ENCODE measurements around the gene PFDN2. TPM values are rescaled to one million over a fixed set of nuclear protein-coding genes. Genes with fewer than 3 reads are reported as not detected.
"Not testable (repeated sequence)": the region's sequence is repeated elsewhere in the genome, so short reads cannot be mapped to it uniquely, and the experiment has no call there.

The PFDN2 gene
- polyA plus RNA-seq, 4 donors = 64.7 to 90.0 (median 71.0) TPM

DNA sequence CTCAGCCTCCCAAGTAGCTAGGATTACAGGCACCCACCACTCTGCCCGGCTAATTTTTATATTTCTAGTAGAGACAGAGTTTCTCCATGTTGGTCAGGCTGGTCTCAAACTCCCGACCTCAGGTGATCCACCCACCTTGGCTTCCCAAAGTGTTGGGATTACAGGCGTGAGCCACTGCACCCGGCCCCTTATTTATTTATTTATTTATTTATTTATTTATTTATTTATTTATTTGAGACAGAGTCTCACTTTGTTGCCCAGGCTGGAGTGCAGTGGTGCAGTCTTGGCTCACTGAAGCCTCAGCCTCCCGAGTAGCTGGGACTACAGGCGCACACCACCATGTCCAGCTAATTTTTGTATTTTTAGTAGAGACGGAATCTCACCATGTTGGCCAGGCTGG lies 52.2 kb downstream of the PFDN2 start:
- DNase-seq (ENCODE audit: low read depth in 4 of 4, low spot score in 3 of 4) = not testable (repeated sequence)

DNA sequence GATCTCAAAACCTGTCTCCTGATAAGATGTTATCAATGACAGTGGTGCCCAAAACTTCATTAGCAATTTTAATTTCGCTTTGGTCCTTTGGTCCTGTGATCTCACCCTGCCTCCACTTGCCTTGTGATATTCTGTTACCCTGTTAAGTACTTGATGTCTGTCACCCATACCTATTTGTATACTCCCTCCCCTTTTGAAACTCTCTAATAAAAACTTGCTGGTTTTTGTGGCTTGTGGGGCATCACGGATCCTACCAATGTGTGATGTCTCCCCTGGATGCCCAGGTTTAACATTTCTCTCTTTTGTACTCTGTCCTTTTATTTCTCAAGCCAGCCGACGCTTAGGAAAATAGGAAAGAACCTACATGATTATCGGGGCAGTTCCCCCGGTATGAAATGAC lies 53.9 kb downstream of the PFDN2 start:
- not testable (repeated sequence) for DNase-seq (ENCODE audit: low read depth in 4 of 4, low spot score in 3 of 4)

DNA sequence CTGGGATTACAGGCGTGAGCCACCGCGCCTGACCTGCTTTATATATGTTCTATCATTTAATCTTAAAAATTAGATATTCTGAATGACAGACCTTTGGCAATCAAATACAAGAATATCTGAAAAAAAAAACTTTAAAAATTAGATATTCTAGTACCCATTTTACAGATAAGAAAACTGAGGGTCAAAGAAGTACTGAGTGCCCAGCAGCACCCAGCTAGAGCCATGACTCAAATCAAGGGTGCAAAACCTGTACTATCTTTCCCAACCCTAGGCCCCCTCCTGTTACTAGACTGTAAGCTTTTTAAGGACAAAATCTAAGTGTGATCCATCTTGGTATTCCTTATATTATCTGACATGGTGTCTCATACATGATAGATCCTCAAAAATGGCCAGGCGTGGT lies 56.4 kb downstream of the PFDN2 start:
- no peak for DNase-seq (ENCODE audit: low read depth in 4 of 4, low spot score in 3 of 4)

DNA sequence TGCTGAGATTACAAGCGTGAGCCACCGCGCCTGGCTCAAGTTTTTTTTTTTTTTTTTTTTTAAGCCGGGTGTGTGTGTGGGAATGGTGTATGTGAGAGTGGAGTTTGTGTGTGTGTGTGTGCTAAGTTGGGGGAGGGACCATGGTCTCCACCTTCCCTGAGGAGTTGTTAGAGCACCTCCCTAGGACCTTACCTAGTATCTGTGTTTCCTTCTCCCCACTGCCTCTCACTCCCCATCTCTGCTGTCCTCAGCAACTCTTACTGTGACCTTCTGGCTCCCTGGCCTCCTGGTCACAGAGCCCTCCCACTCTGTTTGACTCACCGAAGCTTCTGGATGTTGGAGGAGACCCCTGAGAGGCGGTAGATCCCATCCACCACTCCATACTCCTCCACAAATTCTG lies 58.5 kb downstream of the PFDN2 start:
- no peak for DNase-seq (ENCODE audit: low read depth in 4 of 4, low spot score in 3 of 4)

DNA sequence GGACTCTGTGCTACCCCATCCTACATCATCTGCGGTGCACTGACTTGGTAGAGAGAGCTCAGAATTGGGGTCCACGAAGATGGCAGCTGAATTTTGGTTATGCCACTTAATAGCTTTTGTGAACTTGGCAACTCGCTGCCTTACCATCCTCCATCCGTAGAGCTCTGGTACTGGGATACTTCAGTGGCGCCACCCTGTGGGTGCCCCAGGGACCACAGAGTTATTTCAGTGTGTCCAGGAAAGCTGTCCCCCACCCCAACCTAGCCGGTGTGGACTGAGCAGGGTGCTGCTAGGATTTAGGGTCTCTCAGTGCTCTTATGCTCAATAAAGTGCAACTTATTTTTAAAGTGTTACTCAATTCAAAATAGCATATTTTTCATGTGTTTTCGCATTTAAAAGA lies 63.0 kb downstream of the PFDN2 start:
- DNase-seq (ENCODE audit: low read depth in 4 of 4, low spot score in 3 of 4) = no peak

DNA sequence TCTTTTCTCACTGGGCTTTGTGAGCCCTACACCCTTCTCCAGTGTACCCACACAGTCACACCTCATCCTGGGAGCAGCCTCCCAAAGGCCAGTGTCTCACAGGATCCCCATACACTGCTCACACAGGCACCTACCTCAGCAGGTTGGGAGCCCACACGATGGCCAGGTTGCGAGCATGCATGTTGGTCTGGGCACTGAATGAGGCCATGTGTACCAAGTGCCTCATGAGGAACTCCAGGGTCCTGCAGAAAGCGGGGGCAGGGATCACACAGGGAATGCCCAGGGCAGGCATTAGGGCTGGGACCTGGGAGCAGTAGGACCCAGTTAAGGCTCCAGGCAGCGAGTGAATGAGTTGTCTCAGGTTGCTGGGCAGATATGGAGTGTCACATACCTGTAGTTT lies 63.6 kb downstream of the PFDN2 start:
- DNase-seq (ENCODE audit: low read depth in 4 of 4, low spot score in 3 of 4) = no peak

DNA sequence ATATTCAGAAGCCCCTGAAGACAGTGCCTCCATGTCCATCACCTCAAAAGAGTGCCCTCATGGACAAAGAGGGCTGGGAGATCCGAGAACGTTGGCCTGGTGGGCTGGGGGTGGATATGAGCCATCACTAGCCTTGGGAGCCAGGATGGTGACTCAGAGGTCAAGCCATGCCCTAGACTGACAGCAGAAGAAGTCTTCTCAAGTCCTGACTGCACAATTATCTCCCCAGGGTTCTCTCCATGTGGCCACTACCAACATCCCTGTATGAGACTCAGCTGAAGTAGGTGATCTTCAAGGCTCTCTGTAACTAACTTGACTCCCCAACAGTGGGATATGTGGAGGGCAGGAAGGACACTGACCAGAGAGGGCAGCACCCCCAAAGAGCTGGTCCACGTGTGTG lies 64.9 kb downstream of the PFDN2 start:
- DNase-seq (ENCODE audit: low read depth in 4 of 4, low spot score in 3 of 4) = no peak

DNA sequence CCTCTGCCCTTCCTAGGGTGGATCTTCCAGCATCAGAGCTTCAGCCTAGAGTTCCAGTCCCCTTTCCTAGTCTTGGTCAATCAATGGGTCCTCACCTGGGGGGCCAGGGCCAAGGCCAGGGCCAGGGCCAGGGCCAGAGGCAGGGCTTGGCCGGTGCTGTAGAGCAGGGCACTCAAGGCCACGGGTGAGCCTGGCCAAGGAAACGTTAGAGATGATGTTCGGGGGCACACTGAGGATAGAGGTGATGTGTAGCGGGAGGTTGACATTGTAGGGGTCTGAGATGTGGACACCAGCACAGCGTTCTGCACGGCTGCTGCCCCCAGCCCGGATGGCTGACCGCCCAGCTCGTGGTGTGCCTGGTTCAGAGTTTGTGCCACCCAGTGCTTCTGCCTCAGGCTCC lies 66.6 kb downstream of the PFDN2 start:
- no peak for DNase-seq (ENCODE audit: low read depth in 4 of 4, low spot score in 3 of 4)

Other genes with a start within 250 kb of the PFDN2 start
- 1 to 10 TPM; 1.3 to 3.5 (median 2.1) TPM for gene ITLN1, start 232.9 kb downstream of the PFDN2 start, polyA plus RNA-seq (ENCODE audit: insufficient read length in 4 of 4)
- under 1 TPM in 1 of 4 donors, not detected in 3; 0.06 TPM for gene ITLN2, start 163.2 kb downstream of the PFDN2 start, polyA plus RNA-seq (ENCODE audit: insufficient read length in 4 of 4)
- 100 to 1,000 TPM in 1 of 4 donors, 10 to 100 TPM in 3; 81.3 to 103 (median 95.5) TPM for gene F11R, start 96.9 kb downstream of the PFDN2 start, polyA plus RNA-seq (ENCODE audit: insufficient read length in 4 of 4)
- 10 to 100 TPM; 44.6 to 80.5 (median 47.9) TPM for gene TSTD1, start 79.1 kb downstream of the PFDN2 start, polyA plus RNA-seq (ENCODE audit: insufficient read length in 4 of 4)
- gene USF1, start 72.1 kb downstream of the PFDN2 start, polyA plus RNA-seq (ENCODE audit: insufficient read length in 4 of 4) = 10 to 100 TPM; 55.0 to 59.3 (median 56.6) TPM
- 1 to 10 TPM; 1.8 to 2.3 (median 2.0) TPM for gene ARHGAP30, start 48.1 kb downstream of the PFDN2 start, polyA plus RNA-seq (ENCODE audit: insufficient read length in 4 of 4)
- gene NECTIN4, start 28.5 kb downstream of the PFDN2 start, polyA plus RNA-seq (ENCODE audit: insufficient read length in 4 of 4) = 1 to 10 TPM; 1.9 to 4.9 (median 3.4) TPM
- 10 to 100 TPM; 15.9 to 19.9 (median 18.3) TPM for gene KLHDC9, start 19.7 kb downstream of the PFDN2 start, polyA plus RNA-seq (ENCODE audit: insufficient read length in 4 of 4)
- 10 to 100 TPM; 47.8 to 55.3 (median 52.1) TPM for gene NIT1, start 68 bp upstream of the PFDN2 start, polyA plus RNA-seq (ENCODE audit: insufficient read length in 4 of 4)
- gene DEDD, start 14.6 kb upstream of the PFDN2 start, polyA plus RNA-seq (ENCODE audit: insufficient read length in 4 of 4) = 10 to 100 TPM; 47.2 to 59.6 (median 50.8) TPM
- 100 to 1,000 TPM; 147 to 165 (median 159) TPM for gene UFC1, start 35.9 kb upstream of the PFDN2 start, polyA plus RNA-seq (ENCODE audit: insufficient read length in 4 of 4)
- gene USP21, start 41.5 kb upstream of the PFDN2 start, polyA plus RNA-seq (ENCODE audit: insufficient read length in 4 of 4) = 10 to 100 TPM; 45.7 to 51.3 (median 51.0) TPM
- gene PPOX, start 48.4 kb upstream of the PFDN2 start, polyA plus RNA-seq (ENCODE audit: insufficient read length in 4 of 4) = 10 to 100 TPM; 36.3 to 44.0 (median 37.4) TPM
- 10 to 100 TPM; 43.6 to 46.2 (median 44.9) TPM for gene B4GALT3, start 59.5 kb upstream of the PFDN2 start, polyA plus RNA-seq (ENCODE audit: insufficient read length in 4 of 4)
- 1 to 10 TPM in 2 of 4 donors, under 1 TPM in 2; 0.66 to 1.4 (median 1.0) TPM for gene ADAMTS4, start 81.0 kb upstream of the PFDN2 start, polyA plus RNA-seq (ENCODE audit: insufficient read length in 4 of 4)
- 100 to 1,000 TPM; 174 to 198 (median 193) TPM for gene NDUFS2, start 84.3 kb upstream of the PFDN2 start, polyA plus RNA-seq (ENCODE audit: insufficient read length in 4 of 4)
- gene FCER1G, start 97.3 kb upstream of the PFDN2 start, polyA plus RNA-seq (ENCODE audit: insufficient read length in 4 of 4) = 10 to 100 TPM; 12.0 to 16.1 (median 15.4) TPM
- 1 to 10 TPM in 1 of 4 donors, under 1 TPM in 2, not detected in 1; 0.13 to 6.0 (median 0.47) TPM for gene APOA2, start 105.6 kb upstream of the PFDN2 start, polyA plus RNA-seq (ENCODE audit: insufficient read length in 4 of 4)
- gene TOMM40L, start 108.0 kb upstream of the PFDN2 start, polyA plus RNA-seq (ENCODE audit: insufficient read length in 4 of 4) = 10 to 100 TPM; 14.5 to 15.5 (median 14.9) TPM
- 1 to 10 TPM; 2.0 to 4.3 (median 3.8) TPM for gene NR1I3, start 120.2 kb upstream of the PFDN2 start, polyA plus RNA-seq (ENCODE audit: insufficient read length in 4 of 4)
- gene PCP4L1, start 140.7 kb upstream of the PFDN2 start, polyA plus RNA-seq (ENCODE audit: insufficient read length in 4 of 4) = 1 to 10 TPM in 2 of 4 donors, under 1 TPM in 2; 0.91 to 1.6 (median 0.98) TPM
- gene MPZ, start 191.9 kb upstream of the PFDN2 start, polyA plus RNA-seq (ENCODE audit: insufficient read length in 4 of 4) = 10 to 100 TPM in 1 of 4 donors, 1 to 10 TPM in 3; 4.2 to 12.5 (median 4.6) TPM
- gene SDHC, start 196.3 kb upstream of the PFDN2 start, polyA plus RNA-seq (ENCODE audit: insufficient read length in 4 of 4) = 100 to 1,000 TPM; 265 to 291 (median 279) TPM
- gene CFAP126, start 249.8 kb upstream of the PFDN2 start, polyA plus RNA-seq (ENCODE audit: insufficient read length in 4 of 4) = 10 to 100 TPM; 11.8 to 16.8 (median 13.9) TPM

Measured in right renal pelvis (tissue), 4 donors.